NCI-H2081 treated with DMSO at 0.1 percent for 48 hours (cell line): ENCODE results near the gene CARD9.

Experiments used
- DNase-seq: peaks from one replicate; lab custom pipeline; 2025; lab: John Stamatoyannopoulos, UW

CARD9 gene

DNA sequence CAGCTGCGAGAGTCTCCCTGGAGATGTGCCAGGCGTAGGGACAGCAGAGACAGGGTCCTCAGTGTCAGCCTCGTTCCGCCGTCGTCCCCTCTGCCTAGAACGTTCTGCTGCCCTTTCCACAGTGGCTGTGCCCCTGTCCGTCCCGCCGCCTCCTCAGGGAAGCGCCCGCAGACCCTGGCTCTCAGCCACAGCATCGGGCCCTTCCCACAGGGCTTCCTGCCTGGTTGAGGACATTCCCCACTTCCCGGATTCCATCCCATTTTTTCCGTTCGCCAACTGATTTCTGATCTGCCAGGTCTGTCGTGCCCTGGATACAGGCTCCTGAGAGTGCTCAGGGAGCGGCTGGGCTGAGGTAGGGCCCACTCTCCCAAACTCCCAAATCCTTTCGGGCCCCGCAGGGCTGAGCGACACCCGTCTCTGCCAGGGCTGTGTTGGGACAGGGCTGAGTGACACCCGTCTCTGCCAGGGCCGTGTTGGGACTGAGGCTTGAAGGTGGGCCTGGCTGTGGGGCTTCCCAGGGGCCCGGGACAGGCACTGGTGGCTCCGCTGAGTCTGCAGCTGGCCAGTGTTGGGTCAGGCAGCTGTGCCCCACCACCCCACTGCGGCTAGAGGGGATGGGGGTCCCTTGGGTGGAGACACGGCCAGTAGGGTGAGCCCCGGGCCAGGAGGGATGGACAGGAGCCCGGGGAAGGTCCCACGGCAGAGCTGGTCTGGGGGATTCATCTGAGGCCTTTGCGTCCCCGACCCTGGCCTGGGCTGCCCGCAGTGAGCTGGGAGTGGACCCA is 25.8 kb downstream of the CARD9 start:
- DNase-seq: no peak

DNA sequence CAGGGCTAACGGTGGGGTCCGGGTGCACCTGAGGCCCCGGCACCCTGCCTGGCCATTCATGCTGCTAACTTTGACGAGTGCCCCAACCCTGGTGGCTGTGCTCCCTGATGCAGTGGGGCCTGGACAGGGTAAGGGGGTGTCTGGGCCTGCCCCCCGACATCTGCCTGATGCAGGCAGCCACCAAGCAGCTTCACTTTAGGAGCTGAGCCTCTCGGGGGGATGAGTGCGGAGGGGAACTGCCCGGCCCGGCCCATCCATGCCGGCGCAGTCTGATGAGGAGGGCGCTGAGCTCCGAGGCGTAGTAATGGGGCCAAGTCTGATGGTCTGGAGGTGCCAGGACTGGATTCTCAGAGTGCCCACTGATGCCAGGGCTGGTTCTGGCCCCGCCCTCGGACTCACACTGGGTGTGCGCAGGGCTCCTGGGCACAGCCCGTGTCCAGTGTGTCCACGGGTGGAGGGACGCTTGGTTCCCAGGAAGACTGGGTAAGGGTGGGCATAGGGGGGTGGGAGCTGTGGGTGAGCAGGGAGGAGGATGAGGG is 26.5 kb downstream of the CARD9 start:
- no peak for DNase-seq

DNA sequence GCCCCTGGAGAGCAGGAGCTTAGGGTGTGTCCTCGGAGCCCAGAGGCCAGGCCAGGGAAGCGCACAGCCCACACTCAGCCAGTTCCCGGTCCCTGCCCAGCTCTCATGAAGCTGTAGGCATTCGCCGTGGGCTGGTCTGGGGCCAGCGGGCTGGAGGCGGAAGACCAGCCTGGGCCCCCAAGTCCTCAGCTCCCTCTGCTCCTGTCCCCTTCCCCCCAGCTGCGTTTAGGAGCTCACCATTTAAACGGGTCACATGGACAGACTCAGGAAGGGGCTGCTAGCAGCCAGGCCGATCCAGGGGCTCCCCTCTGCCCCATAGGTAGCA is 27.4 kb downstream of the CARD9 start:
- DNase-seq: no peak

DNA sequence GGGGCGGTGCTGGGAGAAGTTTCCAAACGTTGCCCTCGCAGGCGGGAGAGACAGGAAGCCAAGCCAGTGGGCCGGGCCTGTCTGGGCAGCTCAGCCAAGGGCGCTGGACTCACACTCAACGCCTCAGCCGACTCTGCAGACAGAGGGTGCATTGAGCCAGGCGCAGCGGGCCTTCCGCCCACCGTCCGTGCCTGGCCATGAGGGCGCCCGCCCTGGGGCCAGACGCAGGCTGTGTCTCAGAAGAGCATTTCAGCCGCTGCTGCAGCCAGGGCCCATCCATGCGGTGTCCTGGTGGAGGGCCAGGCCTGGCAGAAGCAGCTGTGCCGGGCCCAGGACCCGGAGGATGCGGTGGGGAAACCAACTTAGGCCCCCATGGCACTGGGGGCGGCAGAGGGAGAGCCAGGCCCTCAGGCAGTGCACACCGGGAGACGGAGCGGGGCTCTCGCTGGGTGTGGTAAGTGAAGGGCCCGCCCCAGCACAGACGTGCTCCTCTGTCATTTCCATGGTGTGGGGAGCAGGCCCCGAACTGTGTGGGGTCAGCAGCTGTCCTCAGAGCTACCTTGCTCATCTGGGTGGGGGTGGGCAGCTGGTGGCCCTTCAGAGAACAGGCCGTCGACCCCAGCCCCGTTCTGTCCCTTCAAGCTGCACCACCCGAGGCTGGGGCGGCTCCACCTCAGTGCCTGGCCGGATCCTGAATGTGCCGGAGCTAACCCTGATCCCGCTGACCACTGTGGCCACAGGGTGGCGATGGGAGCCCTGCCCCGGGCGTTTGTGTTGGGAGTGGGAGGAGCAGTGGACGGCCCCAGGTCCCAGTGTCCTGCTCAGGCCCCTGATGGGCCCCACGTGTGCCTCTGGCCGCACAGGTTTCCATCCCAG is 27.9 kb downstream of the CARD9 start:
- no peak for DNase-seq

DNA sequence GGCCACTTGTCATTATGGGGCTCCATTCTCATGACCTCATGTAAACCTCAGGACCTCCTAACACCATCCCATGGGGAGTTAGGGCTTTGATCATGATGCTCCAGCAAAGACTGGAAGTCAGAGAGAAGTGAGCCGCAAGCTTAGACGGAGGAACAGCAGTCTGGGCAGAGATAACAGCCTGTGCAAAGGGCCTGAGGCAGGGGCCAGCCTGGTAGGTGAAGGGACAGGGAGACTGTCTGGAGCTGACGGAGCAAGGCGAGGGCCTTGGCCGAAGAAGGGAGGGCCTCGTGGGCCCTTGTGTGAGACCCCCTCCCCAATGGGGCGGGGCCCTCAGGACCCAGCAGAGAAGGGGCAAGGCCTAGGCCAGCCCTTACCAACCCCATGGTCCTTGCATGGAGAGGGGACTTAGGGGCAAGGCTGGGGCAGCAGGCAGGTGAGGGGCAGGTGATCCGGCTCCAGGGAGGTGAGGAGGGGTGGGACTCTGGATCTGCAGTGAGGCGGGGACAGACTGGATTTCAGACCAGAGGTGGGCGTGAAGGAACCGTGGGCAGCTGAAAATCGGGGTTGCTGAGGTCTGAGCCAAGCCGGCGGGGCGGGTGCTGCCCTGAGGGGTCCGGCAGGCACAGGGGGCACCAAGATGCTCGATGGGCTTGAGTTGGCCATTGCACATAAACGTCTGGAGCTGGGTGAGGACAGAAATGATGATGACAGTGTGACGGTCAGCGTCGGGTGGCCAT is 28.8 kb downstream of the CARD9 start:
- DNase-seq: no peak

DNA sequence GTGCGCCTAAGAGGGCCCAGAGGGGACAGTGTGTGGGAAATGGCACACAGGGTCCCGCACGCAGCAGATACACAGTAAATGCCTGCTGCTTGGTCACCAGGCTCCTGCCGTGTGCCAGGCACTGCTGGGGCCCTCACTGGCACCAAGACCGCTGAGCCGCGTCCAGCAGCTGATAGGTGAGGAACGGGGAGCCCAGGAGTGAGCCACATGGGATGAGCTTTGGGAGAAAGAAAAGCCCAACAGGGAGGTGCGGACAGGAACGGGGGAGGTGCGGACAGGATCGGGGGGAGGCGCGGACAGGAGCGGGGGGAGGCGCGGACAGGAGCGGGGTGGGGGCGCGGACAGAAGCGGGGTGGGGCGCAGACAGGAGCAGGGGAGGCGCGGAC is 29.6 kb downstream of the CARD9 start:
- DNase-seq: no peak

DNA sequence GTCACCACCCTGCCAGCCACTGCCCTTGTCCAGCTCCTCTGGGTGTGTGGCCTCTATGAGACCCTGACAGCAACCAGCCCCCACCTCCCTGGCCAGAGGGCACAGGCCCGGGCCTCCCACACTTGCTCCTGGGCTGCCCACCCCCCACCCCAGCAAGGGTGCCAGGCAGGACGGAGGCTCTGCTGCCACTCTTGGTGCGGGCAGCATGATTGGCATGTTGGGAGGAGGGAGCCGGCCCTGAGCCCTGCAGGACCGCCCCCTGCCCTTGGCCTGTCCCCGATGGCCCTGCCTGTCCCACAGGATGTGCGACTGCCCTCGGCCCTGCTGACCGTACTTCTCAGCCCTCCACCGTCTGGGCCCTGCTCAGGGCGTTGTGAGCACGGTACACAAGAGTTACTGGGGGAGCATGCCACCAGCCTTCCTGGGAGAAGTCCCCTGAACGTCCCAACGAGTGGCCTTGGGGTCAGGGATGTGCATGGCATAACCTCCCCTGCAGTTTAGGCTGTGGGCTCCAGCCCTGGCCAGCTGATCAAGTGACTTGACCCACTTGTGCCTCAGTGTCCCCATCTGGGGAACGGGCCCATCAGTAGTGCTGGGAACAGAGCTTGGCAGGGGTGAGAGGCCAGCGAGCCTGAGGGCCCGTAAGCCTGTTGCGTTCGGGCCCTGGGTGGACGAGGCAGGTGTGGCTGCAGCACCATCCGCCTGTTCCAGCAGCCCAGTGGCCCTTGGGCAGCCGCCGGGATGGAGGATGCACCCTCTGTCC is 30.2 kb downstream of the CARD9 start:
- DNase-seq: no peak

DNA sequence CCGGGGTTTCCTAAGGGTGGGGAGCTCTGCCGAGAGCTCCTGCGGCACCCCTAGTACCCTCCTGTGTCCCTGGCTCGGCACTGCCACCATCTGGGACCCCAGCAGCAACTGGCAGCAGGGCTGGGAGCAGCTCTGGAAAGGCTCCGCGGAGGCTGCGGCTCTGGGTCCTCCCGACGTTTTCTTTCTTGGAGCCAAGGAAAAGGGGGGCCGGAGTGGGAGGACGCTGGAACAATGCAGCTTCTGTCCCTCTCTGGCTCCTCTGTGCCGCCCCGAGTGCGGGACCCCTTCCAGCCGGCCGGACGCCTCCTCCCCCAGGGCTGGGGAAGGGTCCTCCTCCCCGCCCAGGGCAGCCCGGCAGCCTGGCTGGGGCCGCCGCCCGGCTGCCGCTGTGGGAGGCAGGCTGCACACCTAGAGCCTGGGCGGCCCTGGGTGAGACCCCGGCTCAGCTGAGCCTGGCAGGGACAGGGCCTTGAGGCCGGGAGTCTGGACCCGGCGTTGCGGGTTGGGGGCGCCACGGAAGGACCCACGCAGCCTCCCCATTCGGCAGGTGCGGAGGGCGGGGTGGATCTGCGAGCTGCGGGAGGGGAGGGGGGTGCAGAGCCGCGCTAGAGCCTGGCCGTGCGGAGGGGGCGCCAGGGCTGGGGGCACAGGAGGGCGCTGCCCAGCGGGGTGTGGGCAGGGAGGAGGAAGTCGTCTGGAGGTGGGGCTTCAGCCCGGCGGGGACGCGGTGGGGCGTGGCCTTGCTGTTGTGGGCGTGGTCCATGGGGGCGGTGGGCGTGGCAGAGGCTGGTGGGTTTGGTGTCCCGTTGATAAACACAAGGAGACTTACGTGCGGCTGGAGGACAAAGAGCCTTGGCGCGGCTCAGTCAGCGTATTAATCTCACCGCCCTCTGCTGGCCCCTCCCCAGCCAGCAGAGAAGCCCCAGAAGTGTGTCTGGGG is 31.0 kb downstream of the CARD9 start:
- no peak for DNase-seq

DNA sequence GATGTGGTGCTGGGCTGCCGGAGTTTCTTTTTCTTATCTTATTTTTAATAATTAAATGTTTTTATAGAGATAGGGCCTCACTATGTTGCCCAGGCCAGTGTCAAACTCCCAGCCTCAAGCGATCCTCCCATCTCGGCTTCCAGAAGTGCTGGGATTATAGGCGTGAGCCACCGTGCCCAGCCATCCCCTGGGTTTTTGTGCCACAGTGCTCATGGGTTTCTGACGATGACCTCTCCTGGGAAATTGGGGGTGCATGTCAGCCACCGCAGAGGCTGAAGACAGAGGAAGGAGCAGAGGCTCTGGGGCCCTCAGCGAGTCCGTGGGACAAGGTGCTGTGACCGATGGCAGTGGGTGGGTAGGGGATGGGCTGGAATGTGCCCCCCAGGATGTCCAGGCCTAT is 31.7 kb downstream of the CARD9 start:
- no peak for DNase-seq

DNA sequence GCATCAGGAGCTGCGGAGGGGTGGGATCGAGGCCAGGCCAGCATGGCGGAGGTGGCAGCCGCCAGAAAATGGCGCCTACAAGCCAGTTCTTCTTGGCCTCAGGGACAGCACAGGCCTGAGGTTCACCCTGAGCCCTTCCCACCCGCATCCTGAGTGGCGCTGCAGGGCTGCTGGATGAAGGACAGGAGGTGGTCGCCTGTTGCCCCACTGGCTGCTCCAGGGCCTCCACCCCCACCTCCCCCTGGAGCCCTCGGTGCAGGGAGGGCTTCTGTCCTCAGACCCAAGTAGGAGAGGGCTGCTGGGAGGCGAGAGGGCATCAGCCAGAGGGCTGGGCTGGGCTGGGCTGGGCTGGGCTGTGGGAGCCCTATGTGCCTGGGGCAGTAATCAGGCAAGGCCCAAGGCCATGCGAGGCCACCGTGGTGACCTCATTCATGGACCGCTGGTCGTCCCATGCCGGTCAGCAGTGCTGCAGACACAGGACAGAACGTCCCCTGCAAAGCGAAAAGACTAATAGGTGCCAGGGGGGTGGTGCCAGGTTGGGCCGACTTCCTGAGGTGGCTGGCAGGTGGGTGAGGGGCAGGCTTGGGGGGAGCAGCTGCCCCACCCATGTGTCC is 32.3 kb downstream of the CARD9 start:
- no peak for DNase-seq

DNA sequence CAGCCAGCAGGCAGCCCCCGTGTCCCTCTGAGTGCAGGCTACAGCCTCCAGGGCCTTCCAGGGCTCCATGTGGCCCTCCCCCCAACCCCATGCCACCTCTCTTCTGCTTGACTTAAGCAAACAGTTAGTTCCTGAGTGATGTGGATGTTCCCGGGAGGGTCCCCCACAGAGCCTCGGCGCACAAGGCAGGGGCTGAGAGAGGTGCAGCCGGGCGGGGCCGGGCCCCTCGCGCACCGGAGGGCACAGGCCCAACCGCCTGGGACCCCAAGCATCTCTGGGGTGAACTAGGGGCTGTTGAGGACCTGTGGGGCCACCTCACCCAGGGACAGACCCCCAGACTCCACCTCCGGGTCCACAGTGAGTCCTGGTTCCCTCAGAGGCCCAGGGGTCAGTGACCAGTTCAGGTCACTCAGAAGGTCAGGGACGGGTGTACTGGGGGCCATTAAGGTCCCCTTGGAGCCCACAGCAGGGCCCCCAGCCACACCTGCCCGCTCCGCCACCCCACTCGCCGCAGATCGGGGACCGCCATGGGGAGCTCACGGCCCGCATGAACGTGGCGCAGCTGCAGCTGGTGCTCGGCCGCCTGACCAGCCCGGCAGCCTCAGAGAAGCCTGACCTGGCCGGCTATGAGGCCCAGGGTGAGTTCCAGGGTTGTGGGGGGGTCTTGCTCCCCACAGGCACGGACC is 33.0 kb downstream of the CARD9 start:
- DNase-seq: no peak

DNA sequence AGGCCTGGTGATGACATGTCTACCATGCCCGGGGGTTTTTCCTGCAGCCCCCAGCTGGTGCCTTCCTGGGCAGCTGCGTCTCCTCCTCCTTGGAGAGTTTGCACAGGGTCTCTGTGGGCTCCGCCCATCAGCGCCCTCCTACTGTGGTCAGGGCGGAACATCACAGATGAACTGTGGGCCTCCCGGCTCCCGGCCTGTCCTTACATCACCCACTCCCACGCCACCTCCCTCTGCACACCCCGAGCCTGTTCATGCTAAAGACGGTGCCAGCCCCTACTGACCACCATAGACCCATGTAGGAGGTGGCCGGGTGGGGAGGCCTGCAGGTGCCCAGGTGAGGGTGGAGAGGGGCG is 33.5 kb downstream of the CARD9 start:
- DNase-seq: no peak

DNA sequence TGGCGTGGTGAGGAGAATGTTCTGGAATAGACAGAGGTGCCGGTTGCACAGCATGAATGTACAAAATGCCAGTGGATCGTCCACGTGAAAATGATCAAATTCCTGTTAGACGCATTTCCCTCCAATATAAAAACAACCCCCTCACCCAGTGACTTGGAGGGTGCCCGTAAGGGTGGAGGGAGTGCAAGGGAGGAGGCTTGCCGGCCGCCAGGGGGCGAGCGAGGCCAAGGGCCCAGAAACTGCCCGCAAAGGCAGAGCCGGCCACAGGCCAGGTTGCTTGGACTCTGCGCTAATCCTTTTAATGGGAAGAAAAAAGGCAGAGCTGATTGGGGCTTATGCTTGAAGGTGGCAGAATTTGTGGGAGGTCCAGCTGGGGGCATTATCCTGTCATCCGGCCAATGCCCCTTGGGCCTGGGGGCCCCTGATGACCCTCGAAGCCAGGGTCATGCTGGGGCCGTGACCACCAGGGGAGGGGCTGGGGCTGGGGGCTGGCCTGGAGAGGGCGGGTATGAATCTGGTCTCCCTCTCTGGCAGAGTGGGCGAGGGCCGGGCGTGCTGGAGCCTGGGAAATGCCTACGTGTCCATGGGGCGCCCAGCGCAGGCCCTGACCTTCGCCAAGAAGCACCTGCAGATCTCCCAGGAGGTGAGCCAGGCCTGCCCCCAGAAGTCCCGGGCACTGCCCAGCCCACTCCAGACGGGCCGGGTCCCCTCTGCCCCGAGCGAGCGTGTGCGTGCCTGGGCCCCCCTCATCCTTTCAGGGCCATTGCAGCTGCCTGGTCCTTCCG is 34.1 kb downstream of the CARD9 start:
- no peak for DNase-seq

DNA sequence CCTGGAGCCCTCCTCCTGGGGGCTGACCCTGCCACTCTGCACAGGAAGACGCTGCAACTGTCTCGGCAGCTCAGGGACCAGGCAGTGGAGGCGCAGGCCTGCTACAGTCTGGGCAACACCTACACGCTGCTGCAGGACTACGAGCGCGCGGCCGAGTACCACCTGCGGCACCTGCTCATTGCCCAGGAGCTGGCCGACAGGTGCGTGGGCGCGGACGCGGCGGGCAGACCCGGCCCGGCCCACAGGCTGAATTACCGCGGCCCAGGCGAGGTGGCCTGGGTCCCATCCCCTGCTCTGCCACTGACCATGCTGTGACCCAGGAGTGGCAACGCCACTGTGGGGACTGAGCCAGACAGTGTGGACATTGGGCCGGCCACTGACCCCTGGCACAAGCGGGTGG is 35.0 kb downstream of the CARD9 start:
- no peak for DNase-seq

DNA sequence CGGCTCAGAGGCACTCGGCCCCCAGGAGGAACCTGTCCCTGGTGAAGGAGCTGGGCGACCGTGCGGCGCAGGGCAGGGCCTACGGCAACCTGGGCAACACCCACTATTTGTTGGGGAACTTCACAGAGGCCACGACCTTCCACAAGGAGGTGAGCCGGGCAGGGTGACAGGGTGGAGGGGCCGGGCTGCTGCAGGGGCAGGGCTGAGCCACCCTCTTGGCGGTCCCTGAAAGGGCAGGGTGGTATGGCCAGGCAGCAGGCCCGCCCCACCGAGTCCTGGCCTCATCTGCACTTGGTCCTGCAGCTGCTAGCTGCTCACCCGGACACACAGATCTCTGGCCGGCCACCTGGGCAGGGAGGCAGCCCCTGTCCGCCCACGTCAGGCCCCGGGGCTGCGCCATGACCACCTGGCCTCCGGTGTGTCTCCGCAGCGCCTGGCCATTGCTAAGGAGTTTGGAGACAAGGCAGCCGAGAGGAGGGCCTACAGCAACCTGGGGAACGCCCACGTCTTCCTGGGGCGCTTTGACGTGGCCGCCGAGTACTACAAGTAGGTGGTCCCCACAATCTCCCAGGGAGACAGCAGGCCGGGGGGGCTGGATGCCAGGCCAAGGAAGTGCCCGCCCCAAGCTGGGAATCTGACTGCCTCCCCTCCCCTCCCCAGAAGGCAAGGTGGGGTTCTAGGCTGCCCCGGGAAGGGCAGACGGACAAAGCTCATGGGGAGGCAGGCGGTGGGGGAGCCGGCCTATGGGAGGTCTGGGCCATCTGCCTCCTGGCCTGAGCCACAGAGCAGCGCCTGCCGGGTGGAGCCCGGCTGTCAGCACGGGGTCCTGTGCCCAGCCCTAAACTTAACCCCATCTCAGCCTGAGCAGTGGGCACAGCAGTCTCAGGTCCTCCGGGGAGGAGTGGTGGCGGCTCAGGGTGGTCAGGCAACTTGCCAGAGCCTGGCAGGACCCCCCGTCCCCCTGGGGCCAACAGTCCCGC is 35.8 kb downstream of the CARD9 start:
- DNase-seq: no peak

DNA sequence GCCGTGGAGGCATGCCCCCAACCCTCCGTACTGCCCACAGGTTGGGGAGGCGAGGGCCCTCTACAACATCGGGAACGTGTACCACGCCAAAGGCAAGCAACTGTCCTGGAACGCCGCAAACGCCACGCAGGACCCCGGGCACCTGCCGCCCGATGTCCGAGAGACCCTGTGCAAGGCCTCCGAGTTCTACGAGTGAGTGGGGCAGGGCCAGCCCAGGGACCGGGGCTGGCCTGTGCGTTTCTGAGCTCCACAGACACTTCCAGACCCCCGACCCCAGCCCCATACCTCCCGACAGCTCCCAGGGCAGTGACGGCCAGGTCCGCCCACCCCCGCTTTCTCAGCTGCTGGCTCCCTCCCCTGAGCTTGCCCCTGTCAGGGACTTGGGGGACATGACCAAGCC is 36.6 kb downstream of the CARD9 start:
- no peak for DNase-seq

DNA sequence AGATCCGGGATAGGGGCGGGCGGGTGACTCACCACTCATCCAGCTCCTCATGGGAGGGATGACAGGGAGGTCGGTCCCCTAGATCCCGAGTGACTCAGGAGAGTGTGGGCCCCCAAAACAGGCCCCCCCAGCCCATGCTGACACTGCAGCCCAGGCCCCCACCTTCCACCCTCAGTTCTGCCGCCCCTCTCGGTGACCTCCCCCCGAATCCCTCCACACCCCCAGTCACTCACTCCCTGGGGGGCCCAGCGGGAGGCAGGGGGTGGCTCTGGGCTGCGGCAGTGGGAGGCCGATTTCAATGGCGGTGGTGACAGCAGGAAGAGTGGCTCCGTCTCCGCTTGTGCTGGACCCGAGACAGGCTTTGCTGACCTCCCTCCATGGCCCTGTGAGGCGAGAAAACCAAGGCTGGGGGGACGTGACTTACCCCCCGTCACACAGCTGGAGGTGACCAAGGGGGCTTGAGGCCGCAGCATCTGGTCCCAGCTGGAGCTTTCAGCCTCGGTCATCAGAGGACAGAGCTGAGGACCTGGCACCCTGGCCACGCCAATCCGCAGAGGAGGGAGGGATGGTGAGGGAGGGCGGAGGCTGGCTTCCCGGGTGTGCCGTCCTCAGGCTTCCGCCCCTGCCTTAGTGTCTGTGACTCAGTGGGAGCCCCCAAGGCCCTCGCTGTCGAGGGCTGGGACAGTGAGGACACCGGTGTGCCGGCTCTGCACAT is 37.2 kb downstream of the CARD9 start:
- no peak for DNase-seq
